Lower leg skin (tissue), 4 donors: ENCODE data around the gene ZC3H13. TPM values are rescaled to one million over a fixed set of nuclear protein-coding genes. Genes with fewer than 3 reads are reported as not detected.

Experiments
- DNase-seq, 2 donors: peaks; one replicate each; pipeline ENCODE4 v3.0.0-alpha.2; 2019; ENCODE audit warnings: low spot score in 2 of 2
- H3K4me3 ChIP-seq: fragments of 200-600 bp; sonication (generic); 2 replicates; pipeline ENCODE4 v1.5.1; 2017; ENCODE audit warnings: mild to moderate bottlenecking, low read depth; ENCODE audit not compliant: poor library complexity, severe bottlenecking
- POLR2A ChIP-seq, 2 donors: fragments of 450-650 bp; IDR thresholded peaks; one replicate each; pipeline ENCODE4 v1.6.1; 2016 to 2017; ENCODE audit warnings: antibody characterized with exemption in 2 of 2, mild to moderate bottlenecking in 1 of 2, moderate library complexity in 1 of 2
- WGBS, 2 donors: methylation state at CpG; one replicate each; pipeline ENCODE4 v1.1.5; 2018; 5-methylcytosine and 5-hydroxymethylcytosine counted together
- intact Hi-C: fragments of 100-400 bp; cut with DNase I; formaldehyde crosslinking; loops from one replicate; pipeline ENCODE4 v1.15.0; 2023; ENCODE audit warnings: low total_unique reads
- total RNA-seq, 4 donors: library from RNA; depleted of rRNA; stranded (reverse); fragments of >200 nt; gene quantifications; one replicate each; pipeline ENCODE4 v1.1.0, GENCODE V29; 2016
- TF ChIP-seq, protein P1 (sequence below), 3 donors: fragments of 450-650 bp; IDR thresholded peaks; one replicate each; pipeline ENCODE4 v1.5.1; 2016; ENCODE audit warnings: antibody characterized with exemption in 3 of 3, mild to moderate bottlenecking in 3 of 3, moderate library complexity in 2 of 3

ZC3H13 gene
- total RNA-seq, 4 donors from 2014 or later = 21.1 to 42.5 (median 25.3) TPM

DNA sequence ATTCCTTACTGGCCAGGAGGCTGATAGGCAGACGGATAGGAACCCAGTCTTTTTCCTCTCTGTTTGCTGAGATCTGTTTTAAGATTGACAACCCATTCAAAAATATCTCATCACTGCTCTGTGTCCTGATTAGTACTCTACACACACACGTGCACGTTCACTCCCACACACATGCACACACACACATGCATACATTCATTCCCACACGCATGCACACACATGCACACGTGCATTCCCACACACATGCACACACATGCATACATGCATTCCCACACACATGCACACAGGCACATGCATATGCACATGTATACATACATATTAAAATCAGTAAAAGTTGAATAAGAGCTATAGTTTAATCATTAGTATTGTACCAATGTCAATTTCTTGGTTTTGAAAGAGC lies 120.4 kb downstream of the ZC3H13 start:
- intact Hi-C loops = no loop called here
- H3K4me3 ChIP-seq = no peak overlapping the region
- no peak for DNase-seq
- WGBS, 2 donors = 87 to 89% methylated on average over 5 of the region's 5 CpGs
- TF ChIP-seq, protein P1, sequence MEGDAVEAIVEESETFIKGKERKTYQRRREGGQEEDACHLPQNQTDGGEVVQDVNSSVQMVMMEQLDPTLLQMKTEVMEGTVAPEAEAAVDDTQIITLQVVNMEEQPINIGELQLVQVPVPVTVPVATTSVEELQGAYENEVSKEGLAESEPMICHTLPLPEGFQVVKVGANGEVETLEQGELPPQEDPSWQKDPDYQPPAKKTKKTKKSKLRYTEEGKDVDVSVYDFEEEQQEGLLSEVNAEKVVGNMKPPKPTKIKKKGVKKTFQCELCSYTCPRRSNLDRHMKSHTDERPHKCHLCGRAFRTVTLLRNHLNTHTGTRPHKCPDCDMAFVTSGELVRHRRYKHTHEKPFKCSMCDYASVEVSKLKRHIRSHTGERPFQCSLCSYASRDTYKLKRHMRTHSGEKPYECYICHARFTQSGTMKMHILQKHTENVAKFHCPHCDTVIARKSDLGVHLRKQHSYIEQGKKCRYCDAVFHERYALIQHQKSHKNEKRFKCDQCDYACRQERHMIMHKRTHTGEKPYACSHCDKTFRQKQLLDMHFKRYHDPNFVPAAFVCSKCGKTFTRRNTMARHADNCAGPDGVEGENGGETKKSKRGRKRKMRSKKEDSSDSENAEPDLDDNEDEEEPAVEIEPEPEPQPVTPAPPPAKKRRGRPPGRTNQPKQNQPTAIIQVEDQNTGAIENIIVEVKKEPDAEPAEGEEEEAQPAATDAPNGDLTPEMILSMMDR (IDR thresholded peaks at IDR 0.05) = no peak
- TF ChIP-seq POLR2A (IDR thresholded peaks at IDR 0.05) = no peak

DNA sequence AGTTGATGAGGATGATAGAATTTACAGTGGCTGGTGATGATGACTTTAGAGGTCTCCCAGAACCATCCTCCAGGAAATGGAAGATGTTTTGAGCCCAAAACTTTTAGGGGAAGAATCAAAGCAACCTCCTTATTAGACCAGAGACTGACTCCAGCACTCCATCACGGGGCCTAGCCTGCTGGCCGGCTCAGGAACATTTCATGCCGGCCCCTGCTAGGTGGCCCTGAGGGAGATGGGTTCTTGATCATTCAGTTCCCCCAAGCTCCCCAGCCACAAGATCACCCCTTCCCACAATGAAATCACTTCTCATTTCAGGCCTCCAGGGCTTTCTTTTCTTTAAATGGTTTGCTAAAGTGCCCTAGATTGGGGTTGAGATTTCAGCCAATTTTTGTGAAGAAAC lies 121.3 kb downstream of the ZC3H13 start:
- no peak for DNase-seq

DNA sequence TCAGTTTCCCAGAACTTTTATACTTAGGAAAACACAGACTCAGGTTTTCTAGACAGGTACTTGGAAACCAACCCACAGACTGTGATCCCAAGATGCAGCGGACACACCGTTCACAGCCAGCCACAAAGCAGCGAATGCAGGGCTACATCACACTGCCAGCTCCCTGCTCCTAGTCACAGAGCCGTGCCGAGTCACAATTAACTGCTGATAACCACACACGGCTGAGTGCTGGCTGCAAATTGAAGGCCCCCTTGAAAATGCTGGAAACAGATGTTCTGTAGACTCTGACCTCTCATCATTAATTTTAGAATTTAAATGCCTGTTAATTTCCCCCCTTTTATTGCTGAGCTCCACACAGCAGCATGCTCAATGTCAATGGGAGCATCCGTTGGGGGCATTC lies 122.4 kb downstream of the ZC3H13 start:
- TF ChIP-seq, protein P1 (IDR thresholded peaks at IDR 0.05) = no peak
- no peak for TF ChIP-seq POLR2A (IDR thresholded peaks at IDR 0.05)
- H3K4me3 ChIP-seq = no peak overlapping the region
- 66 to 79% methylated on average over 7 of the region's 7 CpGs for WGBS, 2 donors
- intact Hi-C loops = no loop called here
- DNase-seq = no peak

More for the DNA sequence above, 121.3 kb downstream of the ZC3H13 start:
- TF ChIP-seq, protein P1 (IDR thresholded peaks at IDR 0.05) = no peak
- no peak for TF ChIP-seq POLR2A (IDR thresholded peaks at IDR 0.05)
- intact Hi-C loops = no loop called here
- H3K4me3 ChIP-seq = no peak overlapping the region
- WGBS, 2 donors = 86 to 89% methylated on average over 3 of the region's 3 CpGs

DNA sequence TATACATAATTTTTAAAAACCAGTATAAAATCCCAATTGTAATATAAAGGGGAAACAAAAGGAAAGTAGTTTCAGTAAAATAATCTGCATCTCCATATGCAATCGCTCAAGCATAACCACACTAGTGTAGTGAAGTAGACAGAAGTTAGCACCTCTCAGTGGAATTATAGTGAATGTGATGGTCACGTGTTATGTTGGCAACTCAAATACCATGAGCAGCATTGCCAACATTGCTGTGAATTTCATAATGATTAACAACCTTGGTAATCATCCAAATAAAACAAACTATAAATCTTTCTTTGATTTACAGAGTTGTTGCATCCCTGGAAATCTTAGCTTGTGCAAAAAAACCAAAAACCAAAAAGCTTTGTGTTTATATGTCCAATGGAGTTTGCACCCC lies 123.7 kb downstream of the ZC3H13 start:
- no peak for DNase-seq
- intact Hi-C loops = no loop called here
- no peak overlapping the region for H3K4me3 ChIP-seq
- 31 to 35% methylated on average over 2 of the region's 2 CpGs for WGBS, 2 donors
- no peak for TF ChIP-seq POLR2A (IDR thresholded peaks at IDR 0.05)
- TF ChIP-seq, protein P1 (IDR thresholded peaks at IDR 0.05) = no peak

DNA sequence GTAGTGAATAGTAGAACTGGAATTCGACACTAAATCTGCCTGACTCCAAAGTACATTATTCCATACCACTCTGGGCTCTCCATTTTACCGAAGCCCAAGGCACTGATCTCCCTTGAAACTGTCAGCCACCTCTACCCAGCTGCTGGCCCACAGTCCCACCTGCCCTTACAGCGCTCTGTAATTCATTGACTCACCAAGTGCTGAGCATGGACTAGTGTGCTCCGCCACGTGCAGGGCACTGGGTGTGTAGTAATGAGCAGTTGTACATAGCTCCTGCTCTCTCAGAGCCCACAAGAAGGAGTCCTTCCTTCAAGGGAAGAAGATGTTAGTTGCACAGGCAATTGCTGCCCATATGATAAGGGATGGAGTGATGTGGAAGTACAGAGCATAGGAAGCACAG lies 124.4 kb downstream of the ZC3H13 start:
- 90 to 92% methylated on average over 5 of the region's 5 CpGs for WGBS, 2 donors
- H3K4me3 ChIP-seq = no peak overlapping the region
- intact Hi-C loops = no loop called here
- no peak for TF ChIP-seq POLR2A (IDR thresholded peaks at IDR 0.05)
- TF ChIP-seq, protein P1 (IDR thresholded peaks at IDR 0.05) = no peak
- DNase-seq = no peak

DNA sequence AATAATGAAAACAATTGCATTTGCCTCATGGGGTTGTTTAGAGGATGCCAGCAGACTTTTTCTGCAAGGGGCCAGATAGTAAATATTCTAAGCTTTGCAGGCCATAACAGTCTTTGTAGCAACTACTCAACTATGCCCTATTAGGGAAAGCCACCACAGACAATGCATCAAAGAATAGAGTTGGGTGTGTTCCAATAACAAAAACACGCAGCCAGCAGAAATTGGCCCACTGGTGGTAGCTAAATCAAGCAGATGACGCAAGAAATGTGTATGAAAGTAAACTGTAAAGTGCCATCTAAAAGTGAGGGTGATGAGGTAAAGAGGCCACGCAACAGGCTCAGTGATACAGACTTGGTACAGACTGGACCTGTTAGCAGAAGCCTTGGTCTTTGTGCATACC lies 125.8 kb downstream of the ZC3H13 start:
- 61 to 74% methylated on average over 3 of the region's 3 CpGs for WGBS, 2 donors
- intact Hi-C loops = no loop called here
- TF ChIP-seq, protein P1 (IDR thresholded peaks at IDR 0.05) = no peak
- no peak for TF ChIP-seq POLR2A (IDR thresholded peaks at IDR 0.05)
- no peak for DNase-seq
- no peak overlapping the region for H3K4me3 ChIP-seq
